ENCODE data around the gene DERA.
"Not testable (repeated sequence)": the region's sequence is repeated elsewhere in the genome, so short reads cannot be mapped to it uniquely, and the experiment has no call there.

The DERA gene

DNA sequence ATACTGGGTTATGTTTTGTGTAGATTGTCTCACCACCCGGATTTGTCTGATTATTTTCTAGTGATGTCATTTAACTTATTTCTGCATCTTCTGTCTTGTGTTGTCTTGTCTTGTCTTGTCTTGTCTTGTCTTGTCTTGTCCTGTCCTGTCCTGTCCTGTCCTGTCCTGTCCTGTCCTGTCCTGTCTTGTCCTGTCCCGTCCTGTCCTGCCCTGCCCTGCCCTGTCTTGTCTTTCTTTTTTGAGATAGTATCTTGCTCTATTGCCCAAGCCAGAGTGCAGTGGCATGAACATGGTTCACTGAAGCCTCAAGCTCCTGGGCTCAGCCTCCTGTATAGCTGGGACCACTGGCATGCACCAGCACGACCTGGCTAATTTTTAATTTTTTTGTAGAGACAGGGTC is 25.6 kb downstream of the DERA start:
- Histone ChIP-seq H3K9me3 (ENCODE audit: low read length) (no peaks in the 10 kb centered on the region), H3K4me3 (ENCODE audit: low read depth in 1 of 2, low read length in 2 of 2) (no peak overlapping the region), H3K9ac (ENCODE audit: low read length) (no peak overlapping the region), H3K27ac (ENCODE audit: low read depth, low read length) (no peak overlapping the region), H3K27me3 (ENCODE audit: control insufficient read depth in 1 of 2, insufficient read depth in 2 of 2, low read length in 2 of 2) (no peaks in the 10 kb centered on the region), H3K4me1 (ENCODE audit: insufficient read depth, low read length) (no peaks in the 10 kb centered on the region), H3K36me3 (ENCODE audit: insufficient read depth, low read length) (no peaks in the 10 kb centered on the region)

DNA sequence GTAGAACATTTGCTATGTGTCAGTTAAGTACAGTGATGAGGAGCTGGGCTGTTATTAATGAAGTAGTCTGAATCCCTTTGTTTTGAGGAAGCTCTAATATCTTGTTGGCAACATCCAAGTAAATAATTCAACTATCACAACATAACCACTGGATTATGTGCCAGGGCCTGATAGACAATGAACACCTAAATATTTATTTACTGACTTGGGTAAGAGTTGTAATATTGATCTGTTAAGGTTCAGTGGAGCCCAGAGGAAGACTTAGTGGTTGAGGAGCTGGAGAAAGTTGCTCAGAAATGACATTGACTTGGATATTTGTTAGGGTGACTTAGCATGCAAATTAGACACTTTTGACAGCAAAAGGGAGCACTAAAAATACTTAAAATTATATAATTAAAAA is 26.8 kb downstream of the DERA start:
- no peak overlapping the region for H3K9ac ChIP-seq (ENCODE audit: low read length)
- H3K36me3 ChIP-seq (ENCODE audit: insufficient read depth, low read length) = no peaks in the 10 kb centered on the region
- H3K27me3 ChIP-seq (ENCODE audit: control insufficient read depth in 1 of 2, insufficient read depth in 2 of 2, low read length in 2 of 2) = no peaks in the 10 kb centered on the region
- no peaks in the 10 kb centered on the region for H3K4me1 ChIP-seq (ENCODE audit: insufficient read depth, low read length)
- H3K4me3 ChIP-seq (ENCODE audit: low read depth in 1 of 2, low read length in 2 of 2) = no peak overlapping the region
- H3K9me3 ChIP-seq (ENCODE audit: low read length) = no peaks in the 10 kb centered on the region
- no peak overlapping the region for H3K27ac ChIP-seq (ENCODE audit: low read depth, low read length)

- Histone ChIP-seq H3K9me3 (ENCODE audit: low read length) (no peaks in the 10 kb centered on the region), H3K4me1 (ENCODE audit: insufficient read depth, low read length) (no peaks in the 10 kb centered on the region), H3K27me3 (ENCODE audit: control insufficient read depth in 1 of 2, insufficient read depth in 2 of 2, low read length in 2 of 2) (no peaks in the 10 kb centered on the region), H3K27ac (ENCODE audit: low read depth, low read length) (no peak overlapping the region), H3K36me3 (ENCODE audit: insufficient read depth, low read length) (no peaks in the 10 kb centered on the region), H3K4me3 (ENCODE audit: low read depth in 1 of 2, low read length in 2 of 2) (no peak overlapping the region), H3K9ac (ENCODE audit: low read length) (no peak overlapping the region)
Observed at GRCh38 chr12:15939111-15939510, 28.0 kb downstream of the DERA start.

DNA sequence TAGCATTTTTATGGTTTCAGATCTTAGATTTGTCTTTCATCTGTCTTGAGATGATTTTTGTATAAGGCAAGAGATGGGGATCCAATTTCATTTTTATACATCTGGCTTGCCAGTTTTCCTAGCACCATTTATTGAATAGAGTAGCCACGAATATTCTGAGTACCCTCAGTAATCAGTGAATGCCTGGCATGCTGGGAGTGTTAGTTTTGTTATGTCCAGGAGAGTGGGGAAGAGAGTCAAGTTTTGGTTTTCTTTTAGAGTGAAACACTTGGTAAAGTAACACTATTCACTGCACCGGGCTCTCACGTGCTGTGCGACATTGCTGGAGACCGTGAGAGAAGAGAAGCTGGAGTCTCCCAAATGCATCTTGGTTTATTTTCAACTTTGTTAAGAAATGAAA is 31.3 kb downstream of the DERA start:
- Histone ChIP-seq H3K27ac (ENCODE audit: low read depth, low read length) (no peak overlapping the region), H3K4me1 (ENCODE audit: insufficient read depth, low read length) (no peaks in the 10 kb centered on the region), H3K36me3 (ENCODE audit: insufficient read depth, low read length) (no peaks in the 10 kb centered on the region), H3K27me3 (ENCODE audit: control insufficient read depth in 1 of 2, insufficient read depth in 2 of 2, low read length in 2 of 2) (no peaks in the 10 kb centered on the region), H3K9me3 (ENCODE audit: low read length) (no peaks in the 10 kb centered on the region), H3K9ac (ENCODE audit: low read length) (no peak overlapping the region), H3K4me3 (ENCODE audit: low read depth in 1 of 2, low read length in 2 of 2) (no peak overlapping the region)

- H3K36me3 ChIP-seq (ENCODE audit: insufficient read depth, low read length); H3K9me3 ChIP-seq (ENCODE audit: low read length); H3K9ac ChIP-seq (ENCODE audit: low read length); H3K4me3 ChIP-seq (ENCODE audit: low read depth in 1 of 2, low read length in 2 of 2); H3K27ac ChIP-seq (ENCODE audit: low read depth, low read length); H3K27me3 ChIP-seq (ENCODE audit: control insufficient read depth in 1 of 2, insufficient read depth in 2 of 2, low read length in 2 of 2); H3K4me1 ChIP-seq (ENCODE audit: insufficient read depth, low read length): not testable (repeated sequence)
Observed at GRCh38 chr12:15943519-15943918, 32.4 kb downstream of the DERA start.

DNA sequence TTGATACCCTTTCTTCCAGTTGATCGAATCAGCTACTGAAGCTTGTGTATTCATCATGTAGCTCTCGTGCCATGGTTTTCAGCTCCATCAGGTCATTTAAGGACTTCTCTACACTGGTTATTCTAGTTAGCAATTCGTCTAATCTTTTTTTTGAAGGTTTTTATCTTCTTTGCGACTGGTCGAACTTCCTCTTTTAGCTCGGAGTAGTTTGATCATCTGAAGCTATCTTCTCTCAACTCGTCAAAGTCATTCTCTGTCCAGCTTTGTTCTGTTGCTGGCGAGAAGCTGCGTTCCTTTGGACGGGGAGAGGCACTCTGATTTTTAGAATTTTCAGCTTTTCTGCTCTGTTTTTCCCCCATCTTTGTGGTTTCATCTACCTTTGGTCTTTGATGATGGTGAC is 37.3 kb downstream of the DERA start:
- H3K27ac ChIP-seq (ENCODE audit: low read depth, low read length); H3K27me3 ChIP-seq (ENCODE audit: control insufficient read depth in 1 of 2, insufficient read depth in 2 of 2, low read length in 2 of 2); H3K36me3 ChIP-seq (ENCODE audit: insufficient read depth, low read length); H3K9ac ChIP-seq (ENCODE audit: low read length); H3K9me3 ChIP-seq (ENCODE audit: low read length); H3K4me3 ChIP-seq (ENCODE audit: low read depth in 1 of 2, low read length in 2 of 2); H3K4me1 ChIP-seq (ENCODE audit: insufficient read depth, low read length): not testable (repeated sequence)

GRCh38 chr12:15955281-15955680 is 44.1 kb downstream of the DERA start:
- Histone ChIP-seq H3K9ac (ENCODE audit: low read length) (no peak overlapping the region), H3K9me3 (ENCODE audit: low read length) (no peaks in the 10 kb centered on the region), H3K36me3 (ENCODE audit: insufficient read depth, low read length) (peaks cover 10% of the 10 kb centered on the region), H3K27ac (ENCODE audit: low read depth, low read length) (no peak overlapping the region), H3K4me1 (ENCODE audit: insufficient read depth, low read length) (no peaks in the 10 kb centered on the region), H3K4me3 (ENCODE audit: low read depth in 1 of 2, low read length in 2 of 2) (no peak overlapping the region), H3K27me3 (ENCODE audit: control insufficient read depth in 1 of 2, insufficient read depth in 2 of 2, low read length in 2 of 2) (no peaks in the 10 kb centered on the region)

GRCh38 chr12:15956010-15956409 is 44.9 kb downstream of the DERA start:
- H3K4me3 ChIP-seq (ENCODE audit: low read depth in 1 of 2, low read length in 2 of 2) = no peak overlapping the region
- no peaks in the 10 kb centered on the region for H3K27me3 ChIP-seq (ENCODE audit: control insufficient read depth in 1 of 2, insufficient read depth in 2 of 2, low read length in 2 of 2)
- no peaks in the 10 kb centered on the region for H3K9me3 ChIP-seq (ENCODE audit: low read length)
- no peak overlapping the region for H3K9ac ChIP-seq (ENCODE audit: low read length)
- no peaks in the 10 kb centered on the region for H3K4me1 ChIP-seq (ENCODE audit: insufficient read depth, low read length)
- H3K27ac ChIP-seq (ENCODE audit: low read depth, low read length) = no peak overlapping the region
- H3K36me3 ChIP-seq (ENCODE audit: insufficient read depth, low read length) = peaks cover 15% of the 10 kb centered on the region

DNA sequence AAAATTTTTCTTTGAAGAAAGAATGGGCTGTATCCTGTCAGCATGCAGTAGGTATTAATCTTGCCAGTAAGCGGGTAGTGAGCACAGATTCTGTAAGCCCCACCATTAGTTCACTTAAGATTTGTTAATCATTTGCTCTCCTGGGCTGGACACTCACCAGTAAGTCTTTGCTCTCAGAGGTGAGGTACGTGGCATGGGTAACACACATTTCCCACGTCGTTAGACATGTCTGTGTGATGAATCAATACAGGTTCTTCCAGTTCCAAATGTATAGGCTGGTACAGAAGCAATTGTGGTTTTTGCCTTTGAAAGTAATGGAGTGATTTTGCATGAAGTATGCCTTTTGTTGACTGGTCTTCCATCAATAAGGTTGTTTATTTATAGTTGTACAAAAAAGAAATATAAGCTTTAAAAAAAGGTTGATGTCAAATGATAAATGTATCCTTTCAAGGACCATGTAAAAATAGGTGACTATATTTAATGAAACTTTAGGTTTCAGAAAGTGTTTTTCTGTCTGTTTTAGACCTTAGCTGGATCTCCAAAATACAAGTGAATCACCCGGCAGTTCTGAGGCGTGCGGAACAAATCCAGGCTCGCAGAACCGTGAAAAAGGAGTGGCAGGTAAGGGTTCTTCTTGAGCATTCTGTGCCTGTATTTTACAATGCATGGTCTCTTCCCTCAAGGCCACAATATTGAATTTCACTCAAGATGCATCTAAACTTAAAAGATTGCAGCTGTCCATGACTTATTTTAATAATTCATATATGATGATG is 45.5 kb downstream of the DERA start:
- no peak overlapping the region for H3K4me3 ChIP-seq (ENCODE audit: low read depth in 1 of 2, low read length in 2 of 2)
- H3K36me3 ChIP-seq (ENCODE audit: insufficient read depth, low read length) = peaks cover 17% of the 10 kb centered on the region
- no peak overlapping the region for H3K27ac ChIP-seq (ENCODE audit: low read depth, low read length)
- H3K27me3 ChIP-seq (ENCODE audit: control insufficient read depth in 1 of 2, insufficient read depth in 2 of 2, low read length in 2 of 2) = no peaks in the 10 kb centered on the region
- no peaks in the 10 kb centered on the region for H3K4me1 ChIP-seq (ENCODE audit: insufficient read depth, low read length)
- H3K9ac ChIP-seq (ENCODE audit: low read length) = no peak overlapping the region
- H3K9me3 ChIP-seq (ENCODE audit: low read length) = no peaks in the 10 kb centered on the region

DNA sequence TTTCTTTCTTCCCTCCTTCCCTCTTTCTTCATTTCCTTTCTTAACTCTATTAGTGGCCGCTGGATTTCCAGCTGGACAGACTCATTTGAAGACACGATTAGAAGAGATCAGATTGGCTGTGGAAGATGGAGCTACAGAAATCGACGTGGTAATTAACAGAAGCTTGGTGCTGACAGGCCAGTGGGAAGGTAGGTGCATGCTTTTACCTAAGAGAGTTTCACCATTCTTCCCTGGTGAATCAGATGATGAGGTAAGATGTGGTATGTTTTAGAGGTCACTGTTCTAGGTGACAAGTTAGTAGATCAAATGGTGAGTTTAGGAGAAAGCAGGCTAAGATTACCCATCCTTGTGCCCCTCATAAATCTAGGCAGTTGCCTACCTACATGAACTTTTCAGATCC is 51.6 kb downstream of the DERA start:
- Histone ChIP-seq H3K9me3 (ENCODE audit: low read length) (no peaks in the 10 kb centered on the region), H3K36me3 (ENCODE audit: insufficient read depth, low read length) (peaks cover 42% of the 10 kb centered on the region), H3K27ac (ENCODE audit: low read depth, low read length) (no peak overlapping the region), H3K9ac (ENCODE audit: low read length) (no peak overlapping the region), H3K27me3 (ENCODE audit: control insufficient read depth in 1 of 2, insufficient read depth in 2 of 2, low read length in 2 of 2) (no peaks in the 10 kb centered on the region), H3K4me3 (ENCODE audit: low read depth in 1 of 2, low read length in 2 of 2) (no peak overlapping the region), H3K4me1 (ENCODE audit: insufficient read depth, low read length) (no peaks in the 10 kb centered on the region)

- H3K27ac ChIP-seq (ENCODE audit: low read depth, low read length) = no peak overlapping the region
- no peak overlapping the region for H3K9ac ChIP-seq (ENCODE audit: low read length)
- H3K4me3 ChIP-seq (ENCODE audit: low read depth in 1 of 2, low read length in 2 of 2) = no peak overlapping the region
- no peaks in the 10 kb centered on the region for H3K27me3 ChIP-seq (ENCODE audit: control insufficient read depth in 1 of 2, insufficient read depth in 2 of 2, low read length in 2 of 2)
- H3K36me3 ChIP-seq (ENCODE audit: insufficient read depth, low read length) = peaks cover 39% of the 10 kb centered on the region
- no peaks in the 10 kb centered on the region for H3K4me1 ChIP-seq (ENCODE audit: insufficient read depth, low read length)
- no peaks in the 10 kb centered on the region for H3K9me3 ChIP-seq (ENCODE audit: low read length)
Observed at GRCh38 chr12:15963271-15963670, 52.1 kb downstream of the DERA start.

GRCh38 chr12:15966426-15966825 is 55.3 kb downstream of the DERA start:
- Histone ChIP-seq H3K36me3 (ENCODE audit: insufficient read depth, low read length) (peaks cover 34% of the 10 kb centered on the region), H3K27ac (ENCODE audit: low read depth, low read length) (no peak overlapping the region), H3K9me3 (ENCODE audit: low read length) (no peaks in the 10 kb centered on the region), H3K4me3 (ENCODE audit: low read depth in 1 of 2, low read length in 2 of 2) (no peak overlapping the region), H3K4me1 (ENCODE audit: insufficient read depth, low read length) (no peaks in the 10 kb centered on the region), H3K27me3 (ENCODE audit: control insufficient read depth in 1 of 2, insufficient read depth in 2 of 2, low read length in 2 of 2) (no peaks in the 10 kb centered on the region), H3K9ac (ENCODE audit: low read length) (no peak overlapping the region)
